PFSK-1 (cell line): ENCODE data around the gene IGHMBP2.

Experiments
- REST ChIP-seq, 2 experiments: IDR thresholded peaks; 2 replicates each; pipeline versions ENCODE4 v1.6.1 to v1.8.0; 2011 to 2012; ENCODE audit warnings: low read depth in 2 of 2, low read length in 2 of 2, control low read depth in 1 of 2, inconsistent platforms in 1 of 2, mild to moderate bottlenecking in 1 of 2, moderate library complexity in 1 of 2; ENCODE audit not compliant: insufficient read depth in 1 of 2
- SIN3A ChIP-seq: IDR thresholded peaks from 2 replicates; pipeline ENCODE4 v1.6.1; 2012; ENCODE audit warnings: mild to moderate bottlenecking, low read length, moderate library complexity, borderline replicate concordance; ENCODE audit not compliant: insufficient read depth
- TAF1 ChIP-seq: IDR thresholded peaks from 2 replicates; pipeline ENCODE4 v1.6.1; 2012; ENCODE audit warnings: low read length, control low read depth, borderline replicate concordance; ENCODE audit not compliant: insufficient read depth

- TF ChIP-seq TAF1 (no peak), REST (IDR thresholded peaks at IDR 0.05; ENCODE audit: insufficient read depth in 1 of 2, low read depth in 2 of 2, low read length in 2 of 2) (no peak), SIN3A (no peak)
Observed at GRCh38 chr11:68982134-68982533, 78.4 kb downstream of the IGHMBP2 start.
